ENCODE results near the gene TCF19.

The TCF19 gene

GRCh38 chr6:31158140-31158862 is at the start of gene TCF19:
TSS of gene TCF19 (plus strand) at chr6:31158589. CDS start at chr6:31159470, 881 bp downstream.
- DNase-seq (ENCODE audit: low read depth in 2 of 3, low spot score in 2 of 3) = peak; percentile 89 to 97 (median 95)

GRCh38 chr6:31110825-31111582 is 47.4 kb upstream of the TCF19 start:
- no peak for DNase-seq (ENCODE audit: low read depth in 2 of 3, low spot score in 2 of 3)

GRCh38 chr6:31111712-31112111 is 46.7 kb upstream of the TCF19 start:
- DNase-seq (ENCODE audit: low read depth in 2 of 3, low spot score in 2 of 3) = no peak

GRCh38 chr6:31112478-31112877 is 45.9 kb upstream of the TCF19 start, which contains the start of gene C6orf15:
TSS of gene C6orf15 (minus strand) at chr6:31112575. CDS start at chr6:31112555, 20 bp downstream.
- DNase-seq (ENCODE audit: low read depth in 2 of 3, low spot score in 2 of 3) = no peak

GRCh38 chr6:31113861-31114540 is 44.4 kb upstream of the TCF19 start:
- DNase-seq (ENCODE audit: low read depth in 2 of 3, low spot score in 2 of 3) = no peak

- no peak for DNase-seq (ENCODE audit: low read depth in 2 of 3, low spot score in 2 of 3)
Measured at GRCh38 chr6:31114541-31114878, 43.9 kb upstream of the TCF19 start, which contains the start of gene PSORS1C1. TSS of gene PSORS1C1 (plus strand) at chr6:31114800. CDS start at chr6:31129633, 14,833 bp downstream.

GRCh38 chr6:31114970-31115849 is 43.2 kb upstream of the TCF19 start:
- no peak for DNase-seq (ENCODE audit: low read depth in 2 of 3, low spot score in 2 of 3)

- DNase-seq (ENCODE audit: low read depth in 2 of 3, low spot score in 2 of 3) = no peak
Measured at GRCh38 chr6:31115941-31116560, 42.3 kb upstream of the TCF19 start.

- no peak for DNase-seq (ENCODE audit: low read depth in 2 of 3, low spot score in 2 of 3)
Measured at GRCh38 chr6:31116661-31117385, 41.6 kb upstream of the TCF19 start.

- no peak for DNase-seq (ENCODE audit: low read depth in 2 of 3, low spot score in 2 of 3)
Measured at GRCh38 chr6:31118178-31118577, 40.2 kb upstream of the TCF19 start.

GRCh38 chr6:31120151-31120915 is 38.1 kb upstream of the TCF19 start, which contains the start of gene CDSN:
TSS of gene CDSN (minus strand) at chr6:31120446. CDS start at chr6:31120419, 27 bp downstream.
- DNase-seq (ENCODE audit: low read depth in 2 of 3, low spot score in 2 of 3) = no peak

- no peak for DNase-seq (ENCODE audit: low read depth in 2 of 3, low spot score in 2 of 3)
Measured at GRCh38 chr6:31121131-31121790, 37.1 kb upstream of the TCF19 start.

GRCh38 chr6:31122791-31123706 is 35.3 kb upstream of the TCF19 start:
- no peak for DNase-seq (ENCODE audit: low read depth in 2 of 3, low spot score in 2 of 3)

- no peak for DNase-seq (ENCODE audit: low read depth in 2 of 3, low spot score in 2 of 3)
Measured at GRCh38 chr6:31125162-31125561, 33.2 kb upstream of the TCF19 start.

- no peak for DNase-seq (ENCODE audit: low read depth in 2 of 3, low spot score in 2 of 3)
Measured at GRCh38 chr6:31125586-31126363, 32.6 kb upstream of the TCF19 start.

GRCh38 chr6:31126396-31127175 is 31.8 kb upstream of the TCF19 start:
- no peak for DNase-seq (ENCODE audit: low read depth in 2 of 3, low spot score in 2 of 3)

Data from activated CD8-positive, alpha-beta memory T cell treated with anti-CD3 and anti-CD28 coated beads for 48 hours (primary cell).